ENCODE data around the gene PIPOX. TPM values are rescaled to one million over a fixed set of nuclear protein-coding genes. Genes with fewer than 3 reads are reported as not detected.

PIPOX gene, protein sequence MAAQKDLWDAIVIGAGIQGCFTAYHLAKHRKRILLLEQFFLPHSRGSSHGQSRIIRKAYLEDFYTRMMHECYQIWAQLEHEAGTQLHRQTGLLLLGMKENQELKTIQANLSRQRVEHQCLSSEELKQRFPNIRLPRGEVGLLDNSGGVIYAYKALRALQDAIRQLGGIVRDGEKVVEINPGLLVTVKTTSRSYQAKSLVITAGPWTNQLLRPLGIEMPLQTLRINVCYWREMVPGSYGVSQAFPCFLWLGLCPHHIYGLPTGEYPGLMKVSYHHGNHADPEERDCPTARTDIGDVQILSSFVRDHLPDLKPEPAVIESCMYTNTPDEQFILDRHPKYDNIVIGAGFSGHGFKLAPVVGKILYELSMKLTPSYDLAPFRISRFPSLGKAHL
- 0.92 and 2.0 TPM in 2 replicates for total RNA-seq

DNA sequence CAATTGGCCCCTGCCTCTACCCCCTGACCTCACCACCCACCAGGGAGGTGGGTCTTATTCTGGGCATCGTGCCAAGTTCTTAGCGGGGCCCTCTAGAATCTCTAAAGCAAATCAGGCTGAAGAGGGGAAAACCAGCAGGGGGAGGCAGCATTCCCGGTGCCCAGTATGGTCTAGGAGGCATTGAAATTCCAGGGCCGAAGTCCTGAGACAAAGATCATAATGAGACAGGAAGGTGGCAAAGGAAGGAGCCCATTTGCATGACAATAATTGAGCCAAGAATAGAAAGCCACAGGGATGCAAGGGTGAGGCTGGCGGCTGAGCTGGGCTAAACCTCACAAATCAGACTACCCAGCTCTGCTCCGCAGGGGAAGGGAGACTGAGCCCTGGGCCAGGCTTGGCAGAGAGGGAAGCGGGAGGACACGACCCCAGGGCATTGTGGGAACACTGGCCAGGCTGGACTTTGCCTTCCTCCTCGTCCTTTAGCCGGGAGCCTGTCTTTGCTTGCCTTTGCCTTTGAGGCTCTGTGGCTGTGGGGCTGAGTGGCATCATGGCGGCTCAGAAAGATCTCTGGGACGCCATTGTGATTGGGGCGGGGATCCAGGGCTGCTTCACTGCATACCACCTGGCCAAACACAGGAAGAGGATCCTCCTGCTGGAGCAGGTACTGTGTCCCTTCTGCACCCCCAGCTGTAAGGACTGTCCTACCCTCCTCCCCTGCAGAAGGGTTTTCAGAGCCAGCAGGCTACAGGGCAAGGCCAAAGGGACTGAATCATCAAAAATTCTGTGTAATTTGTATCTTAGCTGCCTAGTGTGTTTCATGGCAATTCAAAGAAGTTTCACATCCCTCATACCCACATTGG is at the start of gene PIPOX:
Gene PIPOX, plus strand, starts transcription at position 463 of the 860 bp plus-strand sequence. Its CDS starts 85 bp downstream, at position 548.
- no peak for DNase-seq (ENCODE audit: low read depth, low spot score)

DNA sequence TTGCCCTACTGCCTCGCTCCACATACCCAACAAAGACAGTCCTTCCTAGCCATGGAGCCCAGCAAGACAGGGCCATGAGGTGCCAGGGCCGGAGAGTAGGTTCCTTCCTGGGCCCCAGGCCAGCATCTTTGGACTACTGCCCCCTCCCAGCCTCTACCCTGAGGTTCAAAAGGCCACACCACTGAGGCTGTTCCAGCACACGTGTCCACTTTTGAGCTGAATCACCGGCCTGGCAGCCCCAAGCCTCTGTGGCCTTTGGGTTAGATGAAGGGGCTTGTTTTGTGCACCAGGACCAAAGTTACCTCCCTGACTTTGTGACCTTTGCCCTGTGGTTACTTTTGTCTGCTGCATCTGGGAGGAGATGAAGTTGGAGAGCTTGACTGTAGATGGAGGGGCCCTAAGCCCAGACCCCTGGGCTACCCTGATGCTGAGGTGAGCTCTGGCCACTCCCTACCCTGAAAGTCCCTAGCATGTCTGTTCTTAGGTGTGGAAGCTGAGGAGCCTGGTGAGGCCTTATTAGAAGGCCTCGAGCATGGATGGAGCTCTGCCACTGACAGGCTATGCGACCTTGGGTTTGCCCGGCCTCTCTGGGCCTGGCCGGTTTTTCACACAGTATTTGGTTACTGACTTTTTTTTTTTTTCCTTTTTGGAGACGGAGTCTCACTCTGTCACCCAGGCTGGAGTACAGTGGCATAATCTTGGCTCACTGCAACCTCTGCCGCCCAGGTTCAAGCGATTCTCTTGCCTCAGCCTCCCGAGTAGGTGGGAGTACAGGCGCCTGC is 49.1 kb upstream of the PIPOX start:
- DNase-seq (ENCODE audit: low read depth, low spot score) = no peak

DNA sequence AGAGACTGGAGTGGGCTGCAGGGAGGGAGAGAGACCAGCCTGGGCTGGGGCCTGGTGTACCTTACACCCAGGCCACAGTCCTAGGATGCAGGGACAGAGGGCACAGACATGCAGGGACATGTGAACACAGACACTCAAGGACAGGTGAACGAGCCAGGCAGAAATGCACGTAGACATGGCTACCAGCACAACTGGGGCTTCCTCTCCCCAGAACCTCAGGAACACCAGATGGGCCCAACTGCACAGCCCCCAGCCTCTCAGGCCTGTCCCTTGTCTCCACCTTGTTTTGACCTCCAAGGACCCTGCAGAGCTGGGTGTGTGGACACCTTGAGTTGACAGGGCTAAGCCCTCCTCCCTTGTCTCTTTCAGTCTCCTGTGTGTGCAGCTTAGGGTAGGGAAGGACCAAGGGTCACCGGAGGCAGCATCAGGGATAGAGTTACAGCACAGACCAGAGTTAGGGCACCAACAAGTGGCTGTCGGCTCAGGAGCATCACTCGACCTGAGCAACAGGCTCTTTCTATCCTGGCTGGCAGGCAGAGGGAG is 46.3 kb upstream of the PIPOX start:
- no peak for DNase-seq (ENCODE audit: low read depth, low spot score)

DNA sequence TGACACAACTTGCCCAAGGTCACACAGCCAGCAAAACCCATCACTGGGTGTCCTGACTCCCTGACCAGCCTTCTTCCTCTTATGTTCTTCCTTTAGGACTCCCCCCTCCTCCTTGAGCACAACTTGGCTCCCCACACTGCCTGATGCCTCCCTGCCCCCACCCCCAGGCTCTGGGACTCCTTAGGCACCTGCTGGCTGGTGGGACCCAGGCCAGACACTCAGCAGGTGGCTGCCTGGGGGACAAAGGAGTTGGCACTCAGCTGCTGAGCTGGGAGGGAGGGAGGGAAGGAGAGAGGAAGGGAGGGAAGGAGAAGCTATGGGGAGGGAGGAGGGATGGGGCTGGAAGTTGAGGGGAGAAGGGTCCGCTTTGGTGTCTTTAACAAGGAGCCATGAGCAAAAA is 45.1 kb upstream of the PIPOX start:
- no peak for DNase-seq (ENCODE audit: low read depth, low spot score)

DNA sequence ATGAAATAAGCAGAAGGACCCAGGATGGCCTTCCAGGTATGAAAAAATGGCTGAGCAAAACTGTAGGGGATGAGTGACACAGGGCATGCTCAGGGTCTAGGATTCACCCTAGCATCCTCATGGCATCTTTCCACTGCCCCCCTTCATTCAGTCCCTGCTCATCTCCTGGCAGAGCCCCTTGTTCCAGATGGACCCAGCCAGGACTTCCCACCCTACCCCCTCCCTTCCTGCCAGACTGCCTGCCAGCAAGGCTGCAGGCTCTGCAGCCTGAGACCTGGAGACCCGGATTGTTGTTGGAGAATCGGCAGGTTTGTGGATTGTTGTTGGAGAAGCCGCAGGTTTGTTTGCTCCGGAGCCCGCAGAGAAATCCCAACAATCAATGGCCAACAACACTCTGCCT is 43.7 kb upstream of the PIPOX start:
- DNase-seq (ENCODE audit: low read depth, low spot score) = no peak

DNA sequence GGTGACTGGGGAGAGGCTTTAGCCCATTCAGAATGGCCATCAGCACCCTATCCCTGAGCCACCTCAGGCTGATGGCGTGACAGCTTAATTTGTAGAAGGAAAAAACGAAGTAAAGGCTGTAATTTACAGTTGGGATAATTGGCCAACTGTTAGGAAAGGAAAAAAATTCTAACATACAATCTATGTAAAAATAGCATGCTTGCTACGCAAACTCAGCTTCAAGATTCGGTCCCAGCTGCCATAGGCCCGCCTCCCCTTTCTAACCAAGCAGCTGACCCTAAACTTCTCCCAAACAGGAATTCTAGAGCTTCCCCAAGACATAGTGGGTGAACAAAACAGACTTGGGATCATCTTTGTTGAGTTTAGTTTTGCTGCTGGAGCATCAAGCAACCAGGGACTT is 42.0 kb upstream of the PIPOX start:
- no peak for DNase-seq (ENCODE audit: low read depth, low spot score)

DNA sequence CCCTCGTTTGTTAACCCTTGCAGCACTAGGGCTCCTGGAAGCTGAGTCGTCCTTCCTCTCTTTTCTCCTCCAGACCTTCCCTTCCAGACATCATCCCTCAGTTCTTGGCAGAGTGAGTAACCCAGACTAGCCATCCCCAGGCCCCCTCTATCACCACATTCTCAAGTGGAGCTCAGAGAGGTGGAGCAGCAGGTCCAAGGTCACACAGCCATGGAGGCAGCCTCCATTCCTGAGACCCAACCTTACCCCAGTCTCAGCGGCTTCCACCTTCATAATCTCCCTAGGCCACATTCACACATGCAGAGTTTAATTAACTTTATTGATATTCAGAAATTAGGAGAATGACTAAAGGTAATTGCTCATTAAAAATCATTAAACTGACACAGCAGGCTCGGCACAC is 40.1 kb upstream of the PIPOX start:
- no peak for DNase-seq (ENCODE audit: low read depth, low spot score)

DNA sequence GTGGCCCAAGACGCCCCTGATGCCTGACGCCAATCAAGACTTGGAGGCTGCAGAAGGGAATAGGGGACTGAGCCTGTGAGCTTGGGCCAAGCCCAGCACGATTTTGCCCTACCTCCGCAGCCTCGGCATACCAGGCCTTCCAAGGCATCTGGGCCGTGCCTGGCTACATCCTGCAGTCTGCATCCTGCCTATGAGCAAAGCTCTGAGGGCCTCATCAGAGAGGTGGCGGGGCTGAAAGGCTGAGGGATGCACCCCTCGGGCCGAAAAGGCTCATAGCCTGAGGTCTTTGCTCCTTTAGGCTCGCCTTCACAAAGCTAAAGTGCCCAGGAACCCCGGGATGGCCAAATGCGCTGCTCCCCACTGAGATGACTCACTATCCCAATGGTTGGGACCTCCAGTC is 39.7 kb upstream of the PIPOX start:
- DNase-seq (ENCODE audit: low read depth, low spot score) = no peak

DNA sequence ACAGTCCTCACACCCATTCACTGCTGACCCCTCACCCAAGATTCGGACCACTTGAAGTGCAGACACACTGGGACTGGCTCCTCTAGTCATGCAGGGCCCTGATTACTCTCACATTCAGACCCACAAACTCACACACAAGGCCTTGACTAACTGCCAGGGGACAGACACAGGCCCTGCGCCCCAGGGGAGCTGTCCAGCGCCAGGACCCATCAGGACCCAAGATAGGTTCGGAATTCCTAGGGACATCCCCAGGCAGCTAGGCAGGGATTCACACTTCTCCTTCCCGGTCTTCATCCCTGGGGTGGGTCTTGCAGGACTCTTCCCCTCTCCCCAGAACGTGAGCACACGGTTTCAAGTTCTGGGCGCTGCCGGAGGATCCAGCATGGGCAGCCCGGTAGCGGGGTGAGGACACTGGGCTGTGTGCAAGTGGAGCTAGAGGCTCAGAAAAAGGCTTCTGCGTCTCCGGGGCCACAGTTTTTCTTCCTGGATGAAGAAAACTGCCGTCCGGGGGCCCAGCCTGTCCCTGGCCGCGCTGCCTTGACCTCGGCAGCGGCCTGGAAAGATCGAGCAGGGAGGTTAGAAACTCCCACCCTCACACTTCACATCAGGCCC is 38.8 kb upstream of the PIPOX start:
- DNase-seq (ENCODE audit: low read depth, low spot score) = no peak

DNA sequence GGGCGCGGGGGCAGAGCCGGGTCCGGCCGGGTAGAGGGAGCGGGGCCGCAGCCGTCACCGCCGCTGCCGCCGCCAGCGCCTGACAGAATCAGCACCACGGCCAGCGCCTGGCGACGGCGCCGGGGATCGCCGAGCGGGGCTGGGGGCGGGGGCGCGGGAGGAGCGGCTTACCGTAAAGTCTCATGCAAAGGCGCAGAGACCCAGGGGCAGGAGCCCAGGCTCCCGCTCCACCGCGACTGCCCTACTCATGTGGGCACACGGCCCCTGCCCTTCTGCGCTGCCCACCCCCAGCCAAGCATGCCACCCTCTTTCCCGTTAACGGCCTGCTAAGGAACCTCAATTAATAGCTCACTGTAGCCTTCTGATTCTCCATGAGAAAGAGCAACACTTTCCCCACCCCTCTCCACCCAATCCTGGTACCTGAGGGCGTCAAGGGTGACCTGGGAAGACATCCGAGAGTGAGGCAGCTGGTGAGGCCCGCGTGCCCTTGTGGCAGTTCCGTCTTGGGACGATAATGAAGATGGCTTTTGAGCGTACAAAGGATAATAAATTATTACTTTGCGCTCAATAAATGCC is 36.9 kb upstream of the PIPOX start, which contains the start of gene SEZ6:
Gene SEZ6, minus strand, starts transcription at position 98 of the 576 bp plus-strand sequence. CDS start 164 bp downstream, outside the sequence.
- no peak for DNase-seq (ENCODE audit: low read depth, low spot score)

DNA sequence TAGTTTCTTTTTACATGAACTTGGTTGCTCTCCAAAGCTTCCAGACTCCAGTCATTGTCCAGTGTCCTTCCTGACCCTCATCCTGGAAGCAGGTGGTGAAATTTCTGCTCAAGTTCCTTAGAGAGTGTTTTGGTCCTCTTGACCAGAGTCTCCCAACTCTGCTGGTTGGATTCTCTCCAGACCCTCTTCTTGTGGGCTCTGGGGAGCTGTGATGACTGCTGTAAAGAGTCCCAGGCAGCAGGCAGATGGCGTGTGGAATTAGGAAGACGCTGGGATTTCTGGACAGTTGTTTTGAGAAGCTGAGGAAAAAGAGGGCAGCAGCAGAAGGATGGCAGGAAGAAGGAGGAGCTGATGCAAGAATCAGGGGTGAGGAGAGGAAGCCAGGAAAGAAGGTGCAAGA is 35.5 kb upstream of the PIPOX start:
- DNase-seq (ENCODE audit: low read depth, low spot score) = no peak

DNA sequence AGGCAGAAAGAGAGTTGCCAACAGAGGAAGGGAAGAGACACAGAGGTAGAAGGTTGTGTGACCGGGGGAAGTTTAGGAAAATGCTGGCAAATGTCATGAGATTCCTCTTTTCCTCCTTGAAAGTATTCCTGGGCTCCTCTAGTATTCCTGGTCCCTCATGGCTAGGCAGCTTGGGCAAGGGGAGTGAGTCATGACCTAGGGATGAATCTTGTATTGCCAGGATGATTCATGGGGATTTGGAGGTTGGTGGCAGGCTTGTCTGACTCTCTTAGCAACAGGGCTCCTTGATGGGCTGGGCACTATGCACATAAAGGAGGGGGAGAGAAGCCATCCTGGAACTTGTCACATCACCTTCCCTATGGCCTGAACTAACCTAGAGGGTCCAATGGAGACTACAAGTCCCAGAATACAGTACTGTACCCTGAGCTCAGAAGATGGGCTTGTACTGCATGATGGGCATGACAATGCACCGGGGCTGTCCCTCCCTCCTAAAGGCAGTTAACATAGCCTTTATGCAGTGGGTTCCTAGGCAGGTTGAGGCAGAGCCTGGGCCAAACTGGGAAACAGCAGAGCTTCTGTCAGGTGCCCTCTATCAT is 35.0 kb upstream of the PIPOX start:
- DNase-seq (ENCODE audit: low read depth, low spot score) = no peak

DNA sequence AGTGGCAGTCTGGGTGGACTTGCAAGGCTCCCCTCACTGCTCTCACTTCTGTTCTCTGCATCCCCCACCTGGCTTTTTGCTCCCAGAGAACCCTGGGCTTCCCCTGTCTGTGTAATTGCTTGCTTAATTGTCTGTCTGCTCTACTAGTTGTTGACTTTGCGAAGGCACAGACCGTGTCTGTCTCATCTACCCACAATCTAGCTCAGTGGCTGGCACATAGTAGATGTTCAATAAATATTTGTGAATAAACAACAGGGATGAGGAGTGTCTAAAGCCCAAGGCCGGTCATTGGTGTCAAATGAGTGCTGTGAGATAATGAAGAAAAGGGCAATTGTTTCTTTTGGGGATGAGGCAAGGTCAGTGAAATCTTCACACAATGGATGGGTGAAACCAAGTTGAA is 34.4 kb upstream of the PIPOX start:
- no peak for DNase-seq (ENCODE audit: low read depth, low spot score)

DNA sequence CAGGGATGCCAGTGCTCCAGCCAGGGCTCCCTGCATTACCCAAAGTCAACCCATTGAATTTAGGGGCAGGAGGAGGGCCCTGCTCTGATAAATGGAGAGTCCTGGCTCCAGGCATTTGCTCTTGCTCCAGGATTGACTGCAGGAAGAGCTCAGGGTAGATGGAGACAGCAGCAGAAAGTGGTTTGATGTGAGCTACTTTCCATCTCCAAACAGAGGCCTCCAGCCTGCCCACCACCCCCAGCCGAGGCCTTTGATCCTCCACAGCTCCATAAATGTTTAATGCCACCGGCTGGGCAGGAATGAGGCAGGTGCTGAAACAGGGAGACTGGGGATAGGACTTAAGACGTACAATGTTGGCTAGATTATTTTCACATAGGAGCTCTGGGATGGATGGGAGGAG is 32.8 kb upstream of the PIPOX start:
- DNase-seq (ENCODE audit: low read depth, low spot score) = no peak

DNA sequence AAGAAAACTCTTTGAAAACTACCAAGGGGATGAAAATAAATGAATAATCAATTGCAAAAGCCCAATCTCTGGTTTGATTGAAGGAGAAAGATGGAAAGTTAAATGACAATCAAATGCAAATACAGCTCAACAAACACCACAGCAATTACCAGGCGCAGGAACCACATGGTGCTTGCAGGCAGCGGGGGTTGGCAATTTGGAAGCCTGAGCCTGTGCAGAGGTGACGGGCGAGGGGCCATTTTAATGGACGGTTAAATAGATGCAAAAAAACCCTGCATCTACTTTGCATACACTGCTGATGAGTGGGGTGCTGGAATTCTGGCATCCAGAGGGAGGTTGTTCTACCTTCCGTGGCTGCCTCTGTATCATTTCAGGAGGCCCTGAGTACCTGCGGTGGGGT is 32.4 kb upstream of the PIPOX start:
- DNase-seq (ENCODE audit: low read depth, low spot score) = no peak

DNA sequence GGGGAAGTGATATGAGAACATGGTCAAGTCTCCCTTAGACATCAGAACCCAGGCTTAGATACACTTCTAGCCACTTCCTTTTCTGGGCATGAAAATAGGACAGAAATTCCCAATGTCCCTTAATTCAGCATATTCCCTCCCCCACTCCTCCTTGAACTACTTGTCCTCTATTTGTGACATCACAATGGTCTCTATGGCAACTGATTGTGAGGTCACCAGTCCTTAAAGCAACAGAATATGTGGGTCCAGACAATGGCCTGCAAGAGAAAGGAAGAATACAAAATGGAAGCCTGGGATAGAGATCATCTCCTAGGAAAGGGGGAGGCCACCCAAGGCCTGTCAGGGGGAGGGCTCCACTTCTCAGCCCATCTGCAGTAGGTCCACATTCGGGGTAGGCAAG is 30.4 kb upstream of the PIPOX start:
- DNase-seq (ENCODE audit: low read depth, low spot score) = no peak

DNA sequence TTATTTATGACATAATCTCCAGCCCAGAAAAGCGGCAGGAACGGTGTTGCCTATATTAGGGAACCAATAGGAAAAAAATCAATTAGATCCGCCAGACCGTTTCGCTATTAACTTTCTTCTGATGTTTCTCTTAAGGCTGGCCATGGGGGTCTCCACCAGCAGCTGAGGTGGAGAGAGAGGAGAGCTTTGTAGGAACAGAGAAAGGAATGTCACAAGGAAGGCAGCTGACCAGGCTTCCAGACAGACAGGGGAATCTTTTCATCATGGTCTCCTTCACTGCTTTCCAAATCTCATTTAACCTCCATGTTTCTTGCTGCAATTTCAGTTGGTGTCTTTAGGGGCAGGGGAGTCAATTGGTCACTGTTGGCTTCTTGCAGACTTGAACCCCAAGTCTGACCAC is 28.2 kb upstream of the PIPOX start:
- no peak for DNase-seq (ENCODE audit: low read depth, low spot score)

DNA sequence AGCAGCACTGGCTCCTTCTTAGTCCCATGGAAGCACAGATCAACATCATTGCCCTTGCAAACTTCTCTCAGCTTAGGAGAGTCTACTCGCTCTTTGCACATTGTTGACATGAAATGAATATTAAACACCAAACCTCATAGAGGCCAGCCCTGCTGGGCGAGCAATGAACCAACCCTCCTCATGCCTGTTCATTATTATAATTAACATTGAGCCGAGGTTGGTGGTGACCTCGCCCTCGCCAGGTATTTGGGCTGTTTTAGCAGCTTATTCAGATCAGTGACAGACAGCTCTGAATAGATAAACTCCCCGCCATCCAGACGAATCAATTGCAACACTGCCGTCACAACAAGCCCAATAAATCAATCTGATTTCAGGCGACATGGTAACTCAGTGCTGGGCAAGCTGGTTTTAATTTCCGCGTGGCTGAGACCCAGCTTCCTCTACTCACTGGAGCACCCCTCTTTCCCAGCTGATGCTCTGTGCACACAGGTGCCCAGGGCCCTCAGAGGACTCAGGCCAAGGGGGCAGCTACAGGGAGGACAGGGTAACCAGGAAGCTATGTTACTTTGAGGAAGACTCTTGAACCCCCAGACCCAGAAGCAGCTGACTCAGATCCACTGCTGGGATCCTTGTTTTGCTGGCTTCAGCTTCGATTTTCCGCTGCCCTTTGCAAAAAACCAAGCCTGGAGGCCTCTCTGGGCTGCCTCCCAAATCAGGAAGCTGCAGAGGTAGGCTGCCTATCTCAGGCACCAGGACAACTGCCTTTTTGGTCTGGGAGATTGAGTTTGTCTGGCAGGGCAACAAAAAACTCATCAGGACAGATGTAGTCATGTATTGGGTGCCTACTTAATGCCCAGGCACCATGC is 26.4 kb upstream of the PIPOX start:
- no peak for DNase-seq (ENCODE audit: low read depth, low spot score)

DNA sequence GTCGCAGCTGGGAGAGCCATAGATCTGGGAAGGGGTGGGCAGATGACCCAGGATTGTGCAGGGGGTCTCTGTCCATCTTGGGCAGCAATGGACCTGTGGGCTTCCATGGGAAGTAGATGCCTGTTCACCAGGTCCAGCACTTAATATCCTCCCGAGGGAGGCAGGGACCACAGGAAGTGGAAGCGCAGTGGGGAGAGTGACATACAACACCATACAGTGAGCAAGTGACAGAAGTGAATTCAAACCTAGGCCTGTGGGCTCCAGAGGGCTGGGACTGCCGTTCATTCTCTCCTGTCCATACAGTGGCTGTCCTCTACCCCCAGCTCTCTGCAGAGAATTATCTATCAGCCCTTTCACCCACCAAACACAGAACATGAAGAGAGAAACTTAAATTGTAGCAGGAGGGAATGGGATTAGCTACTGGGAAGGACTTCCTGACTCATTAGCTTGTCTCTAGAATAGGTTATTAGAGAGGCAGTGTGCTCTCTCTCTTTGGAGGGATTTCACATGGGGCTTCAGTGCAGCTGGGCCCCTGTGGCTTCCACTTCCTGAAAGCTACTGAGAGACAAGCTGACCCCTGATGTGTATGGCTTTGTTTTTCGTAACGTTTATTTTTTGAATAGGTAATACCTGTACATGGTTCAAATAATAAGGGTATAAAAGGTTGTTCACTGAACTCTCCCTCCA is 24.0 kb upstream of the PIPOX start:
- no peak for DNase-seq (ENCODE audit: low read depth, low spot score)

Data from pulmonary artery endothelial cell (primary cell).